HCT116 (cell line): ENCODE results near the gene GSTA2. TPM values are rescaled to one million over a fixed set of nuclear protein-coding genes. Genes with fewer than 3 reads are reported as not detected.

Source experiments
- ATAC-seq: fragments of 200-7000 bp; cut with Tn5 transposase; 2 replicates; pipeline ENCODE4 v1.9.1; 2020; ENCODE audit warnings: mild to moderate bottlenecking, moderate library complexity
- BruUV-seq: library from RNA; stranded (reverse); fragments of 400-500 nt; replicated peaks from 2 replicates; lab custom pipeline; 2021; lab: Mats Ljungman, UMichigan
- CTCF ChIA-PET: fragments of 300-600 bp; sonication (Branson Sonifier 250); formaldehyde crosslinking; loops from one replicate; lab custom pipeline; 2021; ENCODE audit warnings: antibody characterized with exemption; lab: Charles Lee
- POLR2A ChIA-PET: fragments of 300-600, 350-600 bp; sonication (Branson Sonifier 250); formaldehyde crosslinking; loops from one replicate; lab custom pipeline; 2021; ENCODE audit warnings: antibody characterized with exemption; lab: Charles Lee
- RAD21 ChIA-PET, 2 experiments: fragments of 300-600 bp; sonication (Branson Sonifier 250); formaldehyde crosslinking; loops; one replicate each; lab custom pipeline; 2023; ENCODE audit warnings: low total read pairs in 2 of 2; ENCODE audit not compliant: uncharacterized antibody in 2 of 2, unreplicated experiment in 2 of 2, low non-redundant PET in 1 of 2; lab: Charles Lee
- DNase-seq: peaks from one replicate; pipeline ENCODE4 v3.0.0-alpha.2; 2010; ENCODE audit warnings: low read depth, low spot score
- H2AFZ ChIP-seq: fragments of 200-600 bp; shearing (Covaris generic), sonication (generic); 2 replicates; pipeline ENCODE4 v1.6.1; 2017; ENCODE audit warnings: low read depth, mixed run types, mixed read lengths, antibody characterized with exemption, low read length; ENCODE audit not compliant: poor library complexity, severe bottlenecking
- H3K27ac ChIP-seq: 2 replicates; pipeline ENCODE4 v1.5.1; 2012; ENCODE audit warnings: low read depth, low read length
- H3K27me3 ChIP-seq: fragments of 200-600 bp; sonication (generic); 2 replicates; pipeline ENCODE4 v1.6.1; 2016; ENCODE audit warnings: mixed run types, low read length, mixed read lengths; ENCODE audit not compliant: insufficient read depth
- H3K36me3 ChIP-seq, 2 experiments: fragments of 200-500 bp in 1 of 2; fragments of 200-600 bp in 1 of 2; sonication (Bioruptor generic) in 1 of 2; sonication (generic) in 1 of 2; 2 replicates each; pipeline versions ENCODE4 v1.5.1 to v1.6.1; 2014 to 2016; ENCODE audit warnings: low read length in 2 of 2, inconsistent platforms in 1 of 2, mixed read lengths in 1 of 2, mixed run types in 1 of 2; ENCODE audit not compliant: insufficient read depth in 2 of 2, control insufficient read depth in 1 of 2
- H3K4me1 ChIP-seq, 2 experiments: fragments of 200-600 bp in 1 of 2; sonication (generic) in 1 of 2; 2 replicates each; pipeline versions ENCODE4 v1.5.1 to v1.6.1; 2012 to 2017; ENCODE audit warnings: low read length in 2 of 2, inconsistent platforms in 1 of 2, mild to moderate bottlenecking in 1 of 2, mixed read lengths in 1 of 2, mixed run types in 1 of 2, moderate library complexity in 1 of 2; ENCODE audit not compliant: insufficient read depth in 2 of 2, control insufficient read depth in 1 of 2
- H3K4me2 ChIP-seq: fragments of 200-600 bp; sonication (generic); 2 replicates; pipeline ENCODE4 v1.6.1; 2017; ENCODE audit warnings: mixed run types, low read length, mixed read lengths
- H3K4me3 ChIP-seq, 2 experiments: fragments of 200-600 bp in 1 of 2; sonication (generic) in 1 of 2; replicated peaks in 1 of 2; 2 replicates each; pipeline ENCODE4 v1.5.1; 2011 to 2016; ENCODE audit warnings: low read length in 2 of 2, control low read depth in 1 of 2, low read depth in 1 of 2, mild to moderate bottlenecking in 1 of 2, mixed read lengths in 1 of 2, mixed run types in 1 of 2
- H3K79me2 ChIP-seq: fragments of 200-600 bp; sonication (generic); 2 replicates; pipeline ENCODE4 v1.6.1; 2017; ENCODE audit warnings: mild to moderate bottlenecking, mixed run types, low read length, moderate library complexity, mixed read lengths; ENCODE audit not compliant: insufficient read depth
- H3K9ac ChIP-seq: fragments of 200-600 bp; sonication (generic); 2 replicates; pipeline ENCODE4 v1.6.1; 2016; ENCODE audit warnings: low read length, mixed read lengths
- H3K9me2 ChIP-seq: fragments of 200-600 bp; sonication (generic), shearing (Covaris generic); 2 replicates; pipeline ENCODE4 v1.6.1; 2017; ENCODE audit warnings: mixed run types, mild to moderate bottlenecking, moderate library complexity; ENCODE audit not compliant: insufficient read depth
- H3K9me3 ChIP-seq, 2 experiments: fragments of 200-500 bp in 1 of 2; fragments of 200-600 bp in 1 of 2; sonication (Bioruptor generic) in 1 of 2; sonication (generic) in 1 of 2; 2 replicates each; pipeline ENCODE4 v1.6.1; 2014 to 2017; ENCODE audit warnings: low read length in 2 of 2, mixed read lengths in 2 of 2, inconsistent platforms in 1 of 2, low read depth in 1 of 2, mild to moderate bottlenecking in 1 of 2, mixed run types in 1 of 2, moderate library complexity in 1 of 2; ENCODE audit not compliant: control insufficient read depth in 1 of 2, insufficient read depth in 1 of 2
- H4K20me1 ChIP-seq: fragments of 200-600 bp; sonication (generic), shearing (Covaris generic); 2 replicates; pipeline ENCODE4 v1.6.1; 2017; ENCODE audit warnings: mixed run types, mild to moderate bottlenecking, moderate library complexity; ENCODE audit not compliant: insufficient read depth
- ATF3 ChIP-seq: IDR thresholded peaks from 2 replicates; pipeline ENCODE4 v1.6.1; 2012
- FOSL1 ChIP-seq: IDR thresholded peaks from 2 replicates; pipeline ENCODE4 v1.6.1; 2012; ENCODE audit warnings: low read depth
- SRF ChIP-seq: IDR thresholded peaks from 2 replicates; pipeline ENCODE4 v1.6.1; 2012; ENCODE audit warnings: low read depth
- TCF7L2 ChIP-seq: IDR thresholded peaks from 2 replicates; pipeline ENCODE4 v1.7.0; 2011; ENCODE audit warnings: borderline replicate concordance, inconsistent platforms; ENCODE audit not compliant: insufficient read depth, insufficient read length; ENCODE audit errors: extremely low read depth
- YY1 ChIP-seq: IDR thresholded peaks from 2 replicates; pipeline ENCODE4 v1.6.1; 2011; ENCODE audit warnings: low read length, low read depth, moderate library complexity, mild to moderate bottlenecking; ENCODE audit not compliant: insufficient replicate concordance; ENCODE audit errors: extremely low read depth
- intact Hi-C: fragments of 100-400 bp; cut with micrococcal nuclease; formaldehyde crosslinking; loops from 2 replicates; pipeline ENCODE4 v1.10.0; 2022
- total RNA-seq: library from RNA; stranded (reverse); gene quantifications from one replicate; pipeline ENCODE4 v1.2.1, GENCODE V29; 2021; ENCODE audit not compliant: unreplicated experiment

Gene GSTA2
- total RNA-seq, 1 experiment from 2014 or later, result not detected

- Histone ChIP-seq H3K4me2 (no peak overlapping the region), H3K4me3 (no peak overlapping the region), H4K20me1 (no peaks in the 10 kb centered on the region), H3K36me3 (no peaks in the 10 kb centered on the region), H3K9me2 (no peaks in the 10 kb centered on the region), H3K27me3 (no peaks in the 10 kb centered on the region), H3K4me1 (peaks cover 0 to 15% of the 10 kb centered on the region in 2 experiments; a peak in 1 of 4 replicates), H3K27ac (no peak overlapping the region), H3K79me2 (no peaks in the 10 kb centered on the region), H3K9me3 (no peaks in the 10 kb centered on the region), H2AFZ (peak overlapping the region; percentile 5), H3K9ac (no peak overlapping the region)
- TF ChIP-seq TCF7L2, result no peak
- no peak for TF ChIP-seq YY1
- TF ChIP-seq ATF3, result no peak
- POLR2A ChIA-PET, result no interaction called here
- BruUV-seq, result no TSS peak
- CTCF ChIA-PET, result interaction anchor here (1.0 kb wide), 1 partner anchor 78 kb away, joined by 3 read pairs; the partner anchor contains the start of gene GSTA1
- RAD21 ChIA-PET, result no interaction called here
- ATAC-seq (no peak), DNase-seq (no peak)
- intact Hi-C loops, result no loop called here
Observed at GRCh38 chr6:52726193-52726542, 37.1 kb downstream of the GSTA2 start.

GRCh38 chr6:52725535-52726192, 37.6 kb downstream of the GSTA2 start:
- H3K9me2 ChIP-seq, result no peaks in the 10 kb centered on the region
- no peak overlapping the region for H3K27ac ChIP-seq
- no peaks in the 10 kb centered on the region for H3K27me3 ChIP-seq
- no peaks in the 10 kb centered on the region for H3K79me2 ChIP-seq
- BruUV-seq, result no TSS peak
- H4K20me1 ChIP-seq, result no peaks in the 10 kb centered on the region
- H2AFZ ChIP-seq, result peak overlapping the region; percentile 5
- intact Hi-C loops, result loop anchor here (2.0 kb wide), 1 partner anchor 759 kb away; no protein-coding TSS in a partner anchor
- RAD21 ChIA-PET, result no interaction called here
- TF ChIP-seq SRF, result no peak
- TF ChIP-seq FOSL1, result 0 out of 2 replicates have a peak, but pooled peaks have one; percentile 10
- no peak overlapping the region for H3K4me2 ChIP-seq
- POLR2A ChIA-PET, result no interaction called here
- H3K36me3 ChIP-seq, result no peaks in the 10 kb centered on the region
- no peak overlapping the region for H3K4me3 ChIP-seq
- no peak overlapping the region for H3K9ac ChIP-seq
- DNase-seq (no peak), ATAC-seq (no peak)
- H3K4me1 ChIP-seq, result peaks cover 0 to 15% of the 10 kb centered on the region in 2 experiments; a peak in 1 of 4 replicates
- CTCF ChIA-PET, result interaction anchor here (1.0 to 1.1 kb wide), 2 partner anchors 78 to 272 kb away, joined by 3 read pairs; partner anchors contain the start of gene GSTA1
- H3K9me3 ChIP-seq, result no peaks in the 10 kb centered on the region
